NB4 (cell line): ENCODE data around the gene NAA35.

ENCODE experiments used
- DNase-seq: peaks from one replicate; pipeline ENCODE4 v3.0.0; 2010; ENCODE audit warnings: low read depth
- H3K4me3 ChIP-seq: one replicate; pipeline ENCODE4 v1.5.1; 2011; ENCODE audit warnings: mild to moderate bottlenecking, low read depth, low read length, moderate library complexity
- CTCF ChIP-seq: IDR thresholded peaks from one replicate; pipeline ENCODE4 v1.5.1; 2012; ENCODE audit warnings: low read depth, low read length
- MAX ChIP-seq: IDR thresholded peaks from 2 replicates; pipeline ENCODE4 v1.6.1; 2011; ENCODE audit warnings: low read depth, low read length
- MYC ChIP-seq: IDR thresholded peaks from 2 replicates; pipeline ENCODE4 v1.6.1; 2011; ENCODE audit warnings: low read depth, low read length
- POLR2A ChIP-seq: IDR thresholded peaks from 2 replicates; pipeline ENCODE4 v1.6.1; 2011; ENCODE audit warnings: mild to moderate bottlenecking; ENCODE audit not compliant: insufficient read length; ENCODE audit errors: extremely low read depth

Gene NAA35

GRCh38 chr9:86052556-86053468, 111.9 kb downstream of the NAA35 start:
- no peak for DNase-seq
- no peak overlapping the region for H3K4me3 ChIP-seq
- no peak for TF ChIP-seq MYC
- TF ChIP-seq CTCF = no peak
- no peak for TF ChIP-seq MAX

- no peak for DNase-seq
- H3K4me3 ChIP-seq = no peak overlapping the region
- TF ChIP-seq MAX = no peak
- TF ChIP-seq CTCF = no peak
These were observed 113.7 kb downstream of the NAA35 start for GRCh38 chr9:86054695-86055094.

- DNase-seq = no peak
- TF ChIP-seq POLR2A (no peak), CTCF (no peak)
These were observed 116.5 kb downstream of the NAA35 start for GRCh38 chr9:86057491-86057890.

GRCh38 chr9:86061972-86062739, 121.2 kb downstream of the NAA35 start:
- DNase-seq = no peak
- TF ChIP-seq CTCF (no peak), POLR2A (no peak), MYC (no peak), MAX (no peak)

More at GRCh38 chr9:86057491-86057890, 116.5 kb downstream of the NAA35 start:
- H3K4me3 ChIP-seq = no peak overlapping the region

GRCh38 chr9:86062845-86063693, 122.1 kb downstream of the NAA35 start:
- no peak for DNase-seq
- H3K4me3 ChIP-seq = no peak overlapping the region
- TF ChIP-seq CTCF (no peak), MYC (no peak), POLR2A (no peak), MAX (no peak)

More at GRCh38 chr9:86061972-86062739, 121.2 kb downstream of the NAA35 start:
- no peak overlapping the region for H3K4me3 ChIP-seq
